HCT116 (cell line): ENCODE data around the gene RNU5D-1.

Source experiments
- ATF3 ChIP-seq: IDR thresholded peaks from 2 replicates; pipeline ENCODE4 v1.6.1; 2012
- CBX3 ChIP-seq: IDR thresholded peaks from 2 replicates; pipeline ENCODE4 v1.6.1; 2012; ENCODE audit warnings: low read depth
- CTCF ChIP-seq, 3 experiments: fragments of 200-600 bp in 1 of 3; sonication (generic) in 1 of 3; IDR thresholded peaks in 2 of 3; conservative IDR thresholded peaks in 1 of 3; 2 replicates each; pipeline ENCODE4 v1.5.1; 2012 to 2017; ENCODE audit warnings: low read depth in 2 of 3, low read length in 2 of 3, antibody characterized with exemption in 1 of 3, borderline replicate concordance in 1 of 3, control low read depth in 1 of 3, mild to moderate bottlenecking in 1 of 3, mixed read lengths in 1 of 3, mixed run types in 1 of 3, moderate library complexity in 1 of 3; ENCODE audit not compliant: insufficient read depth in 1 of 3
- EZH2 ChIP-seq: fragments of 200-600 bp; sonication (generic); IDR thresholded peaks from 2 replicates; pipeline ENCODE4 v1.6.1; 2017; ENCODE audit warnings: antibody characterized with exemption, mixed run types
- JUND ChIP-seq: IDR thresholded peaks from 2 replicates; pipeline ENCODE4 v1.6.1; 2012
- POLR2A ChIP-seq: IDR thresholded peaks from 2 replicates; pipeline ENCODE4 v1.7.0; 2011; ENCODE audit warnings: borderline replicate concordance; ENCODE audit not compliant: insufficient read depth, insufficient read length; ENCODE audit errors: extremely low read depth
- POLR2AphosphoS5 ChIP-seq: IDR thresholded peaks from 2 replicates; pipeline ENCODE4 v1.6.1; 2011; ENCODE audit warnings: mild to moderate bottlenecking, low read depth, low read length, moderate library complexity
- RAD21 ChIP-seq: IDR thresholded peaks from 2 replicates; pipeline ENCODE4 v1.6.1; 2012; ENCODE audit warnings: low read depth, mild to moderate bottlenecking
- REST ChIP-seq: IDR thresholded peaks from 2 replicates; pipeline ENCODE4 v1.6.1; 2012; ENCODE audit warnings: low read depth
- SIN3A ChIP-seq: IDR thresholded peaks from 2 replicates; pipeline ENCODE4 v1.6.1; 2012; ENCODE audit warnings: low read depth
- SP1 ChIP-seq: IDR thresholded peaks from 2 replicates; pipeline ENCODE4 v1.6.1; 2012; ENCODE audit warnings: low read depth
- YY1 ChIP-seq: IDR thresholded peaks from 2 replicates; pipeline ENCODE4 v1.6.1; 2011; ENCODE audit warnings: low read length, low read depth, moderate library complexity, mild to moderate bottlenecking; ENCODE audit not compliant: insufficient replicate concordance; ENCODE audit errors: extremely low read depth

- TF ChIP-seq SP1 = no peak
- TF ChIP-seq CBX3 = no peak
- TF ChIP-seq CTCF (IDR thresholded peaks at IDR 0.05 in 2 of 3, conservative IDR thresholded peaks at IDR 0.05 in 1 of 3; ENCODE audit: borderline replicate concordance in 1 of 3, insufficient read depth in 1 of 3, low read depth in 2 of 3, low read length in 2 of 3) = no peak
- no peak for TF ChIP-seq JUND
- no peak for TF ChIP-seq EZH2
- no peak for TF ChIP-seq POLR2AphosphoS5
- TF ChIP-seq REST = no peak
- no peak for TF ChIP-seq ATF3
- no peak for TF ChIP-seq RAD21
- no peak for TF ChIP-seq SIN3A
- no peak for TF ChIP-seq POLR2A
- TF ChIP-seq YY1 = no peak
Observed at GRCh38 chr1:44689447-44689765, 41.6 kb downstream of the RNU5D-1 start.
